Measurements from ENCODE around the gene COA3.

The COA3 gene

GRCh38 chr17:42787266-42787665, 11.2 kb downstream of the COA3 start:
- no peak overlapping the region for H3K4me3 ChIP-seq (ENCODE audit: low read depth, low read length)
- TF ChIP-seq CTCF (conservative IDR thresholded peaks at IDR 0.05; ENCODE audit: low read depth, low read length) = no peak
- no peak for DNase-seq (ENCODE audit: low read depth)

DNA sequence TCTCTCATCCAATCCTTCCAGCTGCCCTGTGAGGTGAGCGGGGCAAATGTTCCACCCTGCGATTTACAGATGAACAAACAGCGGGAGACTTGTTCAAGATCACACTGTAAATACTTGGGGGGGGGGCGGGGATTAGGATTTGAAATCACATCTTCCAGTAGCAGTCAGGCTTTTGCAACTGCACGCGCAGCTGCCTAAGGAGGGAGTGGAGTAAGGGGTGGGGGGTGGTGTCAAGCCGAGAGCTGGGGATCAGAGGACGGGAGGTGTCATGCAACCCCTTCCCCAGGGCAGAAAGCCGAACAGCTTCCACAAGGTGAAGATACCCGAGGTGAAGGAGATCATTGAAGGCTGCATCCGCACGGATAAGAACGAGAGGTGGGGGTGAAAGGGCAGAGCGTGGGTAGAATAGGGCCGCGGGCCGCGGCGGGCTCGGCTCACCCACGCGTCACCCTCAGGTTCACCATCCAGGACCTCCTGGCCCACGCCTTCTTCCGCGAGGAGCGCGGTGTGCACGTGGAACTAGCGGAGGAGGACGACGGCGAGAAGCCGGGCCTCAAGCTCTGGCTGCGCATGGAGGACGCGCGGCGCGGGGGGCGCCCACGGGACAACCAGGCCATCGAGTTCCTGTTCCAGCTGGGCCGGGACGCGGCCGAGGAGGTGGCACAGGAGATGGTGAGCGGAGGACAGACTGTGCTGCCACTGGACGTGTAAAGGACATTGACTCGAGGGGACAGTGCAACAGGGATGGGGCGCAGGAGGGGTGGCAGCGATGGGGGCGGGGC, 13.5 kb downstream of the COA3 start:
- TF ChIP-seq CTCF (conservative IDR thresholded peaks at IDR 0.05; ENCODE audit: low read depth, low read length) = no peak
- no peak overlapping the region for H3K4me3 ChIP-seq (ENCODE audit: low read depth, low read length)
- peak; percentile 46 for DNase-seq (ENCODE audit: low read depth)

GRCh38 chr17:42784409-42784808, 14.1 kb downstream of the COA3 start:
- no peak for DNase-seq (ENCODE audit: low read depth)
- no peak for TF ChIP-seq CTCF (conservative IDR thresholded peaks at IDR 0.05; ENCODE audit: low read depth, low read length)

GRCh38 chr17:42783791-42784138, 14.7 kb downstream of the COA3 start:
- no peak overlapping the region for H3K4me3 ChIP-seq (ENCODE audit: low read depth, low read length)
- DNase-seq (ENCODE audit: low read depth) = no peak

More at GRCh38 chr17:42784409-42784808, 14.1 kb downstream of the COA3 start:
- peak overlapping the region; percentile 3 for H3K4me3 ChIP-seq (ENCODE audit: low read depth, low read length)

DNA sequence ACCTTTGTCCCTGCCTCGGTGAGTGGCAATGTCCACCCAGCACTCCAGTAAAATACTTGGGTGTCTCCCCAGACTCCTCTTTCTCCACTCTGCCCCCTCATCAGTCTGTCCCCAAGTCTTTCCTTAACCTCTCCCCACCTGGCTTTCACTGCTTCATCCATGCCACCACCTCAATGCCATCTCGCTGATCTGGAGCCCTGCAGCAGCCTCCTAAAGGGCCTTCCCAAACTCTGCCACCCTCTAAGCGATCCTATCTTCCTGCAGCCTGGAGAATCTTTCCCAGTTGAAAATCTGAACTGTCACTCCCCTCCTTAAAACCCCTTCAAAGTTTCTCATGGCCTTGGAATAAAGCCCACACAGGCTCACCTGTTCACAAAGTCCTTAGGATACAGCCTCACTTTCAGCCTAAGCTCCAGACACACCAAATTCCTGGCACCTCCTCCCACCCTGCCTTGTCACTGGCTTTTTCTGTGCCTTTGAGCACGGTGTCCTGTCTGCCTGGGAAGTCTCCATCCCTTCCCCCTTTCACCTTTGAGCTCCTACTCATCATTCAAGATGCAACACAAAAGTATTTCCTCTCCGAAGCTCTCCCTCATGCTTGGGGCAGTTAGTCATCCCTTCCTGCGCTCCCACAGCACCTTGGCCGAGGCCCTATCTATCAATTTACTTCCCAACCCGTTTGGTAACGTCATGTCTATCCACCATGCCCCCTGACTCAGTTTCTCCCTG, 15.3 kb downstream of the COA3 start:
- no peak for TF ChIP-seq CTCF (conservative IDR thresholded peaks at IDR 0.05; ENCODE audit: low read depth, low read length)
- H3K4me3 ChIP-seq (ENCODE audit: low read depth, low read length) = no peak overlapping the region
- DNase-seq (ENCODE audit: low read depth) = peak; percentile 77

More at GRCh38 chr17:42783791-42784138, 14.7 kb downstream of the COA3 start:
- TF ChIP-seq CTCF (conservative IDR thresholded peaks at IDR 0.05; ENCODE audit: low read depth, low read length) = no peak

DNA sequence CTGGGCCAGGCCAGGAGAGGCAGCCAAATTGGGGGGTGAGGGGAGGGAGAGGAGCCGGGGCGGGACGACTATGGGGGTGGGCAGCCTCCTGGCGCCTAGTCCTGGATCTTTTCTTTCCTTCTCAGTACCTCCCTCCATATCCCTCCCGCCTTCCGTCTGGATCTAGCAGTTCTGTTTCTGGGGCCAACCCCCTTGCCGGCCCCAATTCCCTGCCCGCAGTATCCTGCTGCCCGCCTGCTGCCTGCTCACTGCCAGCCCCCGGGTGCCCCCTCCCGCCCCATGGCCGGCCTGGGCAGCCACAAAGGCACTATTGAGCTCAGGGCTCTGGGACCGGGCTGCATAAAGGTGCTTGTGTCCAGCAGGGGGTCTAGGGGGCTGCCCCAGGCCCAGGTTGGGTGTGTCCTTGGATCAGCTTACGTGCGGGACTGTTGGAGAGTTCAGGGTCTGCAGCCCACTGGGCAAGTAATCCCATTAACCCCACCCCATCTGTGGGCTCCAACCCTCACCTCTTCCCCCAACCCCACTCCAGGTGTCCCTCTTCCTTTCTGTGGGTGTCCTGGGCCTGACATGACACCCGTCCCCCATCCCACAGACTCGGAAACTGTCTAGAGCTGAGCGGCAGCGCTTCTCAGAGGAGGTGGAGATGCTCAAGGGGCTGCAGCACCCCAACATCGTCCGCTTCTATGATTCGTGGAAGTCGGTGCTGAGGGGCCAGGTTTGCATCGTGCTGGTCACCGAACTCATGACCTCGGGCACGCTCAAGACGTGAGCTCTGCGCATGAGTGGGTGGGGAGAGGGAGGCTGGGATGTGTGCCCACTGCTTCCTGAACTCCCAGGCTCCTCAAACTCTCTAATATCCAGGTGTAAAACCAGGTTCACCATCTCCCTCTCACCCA, 16.1 kb downstream of the COA3 start:
- DNase-seq (ENCODE audit: low read depth) = no peak
- H3K4me3 ChIP-seq (ENCODE audit: low read depth, low read length) = peak overlapping the region; percentile 64
- TF ChIP-seq CTCF (conservative IDR thresholded peaks at IDR 0.05; ENCODE audit: low read depth, low read length) = no peak
